ENCODE results near the gene ECD.

The ECD gene

GRCh38 chr10:73096449-73097304 is 71.1 kb downstream of the ECD start, which contains the start of gene P4HA1:
TSS of gene P4HA1 (minus strand) at chr10:73096866. CDS start at chr10:73074883, 21,983 bp downstream.
- peak; percentile 99 for DNase-seq (ENCODE audit: low spot score)

DNA sequence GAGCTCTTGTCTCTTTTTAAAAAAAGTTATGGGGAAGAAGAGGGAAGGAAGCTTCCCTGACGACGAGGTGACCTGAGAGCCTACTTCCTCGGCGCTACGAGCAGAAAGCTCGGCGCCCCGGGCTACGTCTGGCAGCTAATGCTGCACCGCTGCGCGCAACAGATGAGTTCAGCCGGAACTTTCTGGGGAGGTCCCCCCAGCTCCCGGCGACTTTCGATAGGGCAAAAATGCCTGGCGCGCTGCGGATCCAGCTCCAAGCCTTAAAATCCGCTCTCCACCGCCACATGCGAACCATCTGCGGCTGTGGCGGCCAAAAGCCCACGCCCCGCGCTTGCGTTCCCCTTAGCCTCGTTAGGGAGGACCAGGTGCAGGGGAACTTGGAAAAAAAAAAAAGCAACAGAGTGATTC is 71.8 kb downstream of the ECD start:
- DNase-seq (ENCODE audit: low spot score) = peak; percentile 71

- DNase-seq (ENCODE audit: low spot score) = peak; percentile 59
These were observed 72.3 kb downstream of the ECD start for GRCh38 chr10:73095481-73096021.

- DNase-seq (ENCODE audit: low spot score) = no peak
These were observed 72.8 kb downstream of the ECD start for GRCh38 chr10:73094986-73095480.

DNA sequence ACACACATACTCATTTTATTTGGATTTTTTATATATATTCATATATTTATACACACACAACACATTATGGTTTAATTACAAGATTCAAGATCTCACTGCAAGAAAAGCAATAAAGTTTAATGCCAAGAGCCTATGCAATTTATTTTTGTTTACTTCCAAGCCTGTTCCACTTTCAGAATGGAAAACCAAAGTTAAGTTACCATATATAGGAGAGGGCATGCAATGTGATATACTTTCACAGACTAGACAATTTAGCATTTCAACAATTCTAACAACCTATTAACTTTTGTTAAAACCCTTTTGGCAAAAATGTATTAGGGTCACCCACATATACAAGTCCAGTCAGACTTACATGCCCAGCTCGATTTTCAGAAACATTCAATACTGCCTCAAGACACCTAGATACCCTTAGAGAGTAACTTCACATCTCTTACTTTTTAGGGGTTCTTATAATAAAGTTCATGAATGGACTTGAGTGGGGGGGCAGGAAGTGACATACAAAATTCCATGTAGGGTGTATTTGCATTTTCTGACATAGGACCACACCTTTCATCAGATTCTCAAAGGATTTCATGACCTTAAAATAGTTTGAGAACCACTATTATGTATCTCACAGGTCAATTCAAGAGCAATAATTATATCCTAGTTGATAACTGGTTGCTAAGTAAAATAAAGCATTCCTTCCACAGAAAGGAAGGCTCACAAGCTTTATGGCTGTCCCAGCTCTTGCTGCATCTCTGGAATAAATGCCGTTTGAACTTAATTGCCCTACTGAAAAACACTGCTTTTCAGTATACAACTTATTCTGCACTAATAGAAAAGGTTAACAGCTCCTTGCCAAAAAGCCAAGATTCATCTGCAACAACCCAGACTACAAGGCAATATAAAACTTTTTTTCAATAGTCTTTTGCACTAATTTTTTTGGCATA is 73.6 kb downstream of the ECD start:
- no peak for DNase-seq (ENCODE audit: low spot score)

- no peak for DNase-seq (ENCODE audit: low spot score)
These were observed 75.0 kb downstream of the ECD start for GRCh38 chr10:73092830-73093229.

DNA sequence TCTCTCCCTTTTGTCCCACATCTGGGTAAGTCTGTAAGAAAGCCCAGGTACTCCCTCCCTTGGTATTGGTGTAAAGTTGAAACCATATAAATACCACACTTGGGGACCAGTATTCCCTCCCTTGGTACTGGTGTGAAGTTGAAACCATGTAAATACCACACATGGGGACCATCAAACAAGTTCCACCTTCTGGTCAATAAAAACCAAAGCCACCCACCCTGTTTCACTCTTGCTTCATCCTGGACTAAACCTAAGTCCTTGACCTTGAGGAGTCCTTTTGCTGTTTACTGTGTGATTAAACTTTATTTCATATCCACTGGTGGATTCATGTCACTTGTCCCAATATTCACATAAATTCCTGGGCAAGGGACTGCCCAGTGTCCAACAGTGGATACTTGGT is 79.5 kb downstream of the ECD start:
- no peak for DNase-seq (ENCODE audit: low spot score)

DNA sequence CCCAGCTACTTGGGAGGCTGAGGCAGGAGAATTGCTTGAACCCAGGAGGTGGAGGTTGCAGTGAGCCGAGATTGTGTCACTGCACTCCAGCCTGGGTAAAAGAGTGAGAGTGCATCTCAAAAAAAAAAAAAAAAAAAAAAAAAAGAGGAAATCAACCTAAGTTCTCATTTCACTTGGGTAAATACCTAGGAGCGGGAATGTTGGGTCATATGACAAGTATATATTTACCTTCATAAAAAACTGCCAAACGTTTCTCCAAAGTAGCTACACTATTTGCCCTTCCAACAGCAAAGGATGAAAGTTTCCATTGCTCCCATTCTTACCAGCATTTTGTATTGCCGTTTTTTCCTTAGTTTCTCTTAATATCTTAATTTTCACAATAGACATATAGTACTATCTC is 81.0 kb downstream of the ECD start:
- DNase-seq (ENCODE audit: low spot score) = no peak

- DNase-seq (ENCODE audit: low spot score) = no peak
These were observed 83.6 kb downstream of the ECD start for GRCh38 chr10:73084209-73084608.
